Neutrophil (primary cell): Measurements from ENCODE around the gene FBXO4.

Experiments
- H3K27ac ChIP-seq: fragments of 200-600 bp; sonication (generic); 2 replicates; pipeline ENCODE4 v1.5.1; 2016; ENCODE audit warnings: mild to moderate bottlenecking, moderate library complexity
- H3K27me3 ChIP-seq: fragments of 200-600 bp; sonication (generic); 2 replicates; pipeline ENCODE4 v1.6.0; 2016; ENCODE audit warnings: mild to moderate bottlenecking
- H3K36me3 ChIP-seq: fragments of 200-600 bp; sonication (generic); 2 replicates; pipeline ENCODE4 v1.5.1; 2017
- H3K4me1 ChIP-seq, 2 experiments: fragments of 200-600 bp in 1 of 2; sonication (generic) in 1 of 2; 1 replicate in 1 of 2; 2 replicates in 1 of 2; pipeline versions ENCODE4 v1.5.1 to v1.6.1; 2013 to 2016; ENCODE audit warnings: low read depth in 1 of 2, low read length in 1 of 2, mild to moderate bottlenecking in 1 of 2, moderate library complexity in 1 of 2; ENCODE audit not compliant: control insufficient read depth in 1 of 2, insufficient read depth in 1 of 2
- H3K4me3 ChIP-seq, 2 experiments: fragments of 200-600 bp in 1 of 2; sonication (generic) in 1 of 2; 1 replicate in 1 of 2; 2 replicates in 1 of 2; pipeline ENCODE4 v1.5.1; 2013 to 2016; ENCODE audit warnings: low read depth in 1 of 2, low read length in 1 of 2, mild to moderate bottlenecking in 1 of 2, moderate library complexity in 1 of 2
- H3K9me3 ChIP-seq: fragments of 200-600 bp; sonication (generic); 2 replicates; pipeline ENCODE4 v1.5.1; 2016
- CTCF ChIP-seq: fragments of 200-600 bp; sonication (generic); IDR thresholded peaks from 2 replicates; pipeline ENCODE4 v1.5.1; 2016; ENCODE audit warnings: antibody characterized with exemption

Gene FBXO4

GRCh38 chr5:41960481-41960880, 35.4 kb downstream of the FBXO4 start:
- Histone ChIP-seq H3K36me3 (no peaks in the 10 kb centered on the region), H3K4me1 (no peaks in the 10 kb centered on the region), H3K27ac (no peak overlapping the region), H3K27me3 (no peaks in the 10 kb centered on the region), H3K9me3 (no peaks in the 10 kb centered on the region), H3K4me3 (no peak overlapping the region)
- no peak for TF ChIP-seq CTCF

GRCh38 chr5:41961736-41962135, 36.7 kb downstream of the FBXO4 start:
- Histone ChIP-seq H3K4me1 (no peaks in the 10 kb centered on the region), H3K9me3 (no peaks in the 10 kb centered on the region), H3K4me3 (no peak overlapping the region), H3K27ac (no peak overlapping the region), H3K27me3 (no peaks in the 10 kb centered on the region), H3K36me3 (no peaks in the 10 kb centered on the region)
- no peak for TF ChIP-seq CTCF

- Histone ChIP-seq H3K27ac (no peak overlapping the region), H3K9me3 (no peaks in the 10 kb centered on the region), H3K27me3 (no peaks in the 10 kb centered on the region), H3K36me3 (no peaks in the 10 kb centered on the region), H3K4me1 (no peaks in the 10 kb centered on the region), H3K4me3 (no peak overlapping the region)
- TF ChIP-seq CTCF: no peak
These were observed 37.4 kb downstream of the FBXO4 start for GRCh38 chr5:41962491-41962890.

DNA sequence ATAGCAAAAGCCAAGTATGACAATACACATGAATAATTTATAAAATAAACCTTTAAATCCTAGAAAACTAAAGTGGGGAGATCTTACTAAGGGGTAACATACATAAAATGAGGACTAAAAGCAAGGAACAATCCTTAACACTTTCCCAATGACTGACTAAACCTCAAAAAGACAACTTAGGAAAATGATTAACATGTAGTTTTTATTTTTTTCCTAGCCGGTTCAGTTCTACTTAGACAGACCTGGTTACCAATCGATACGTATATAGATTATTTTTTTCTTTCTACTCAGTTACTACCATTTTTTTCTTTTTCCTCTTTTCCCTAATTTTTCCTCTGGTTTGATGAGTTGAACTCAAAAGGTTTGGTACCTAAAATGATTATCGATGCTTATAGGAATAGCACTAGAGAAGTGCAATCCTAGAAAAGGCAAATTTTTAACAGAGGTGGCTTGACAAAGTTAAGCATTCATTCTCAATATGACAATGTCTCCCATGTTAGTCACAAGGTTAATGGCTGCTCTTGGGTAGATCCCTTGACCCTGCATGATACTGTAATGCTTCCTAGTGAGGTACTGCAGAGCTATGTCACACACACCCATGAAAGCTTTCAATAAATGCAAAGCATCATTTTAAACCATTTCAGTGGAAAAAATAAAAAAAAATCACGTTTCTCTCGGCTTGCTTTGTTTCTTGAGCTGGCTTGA, 41.5 kb downstream of the FBXO4 start:
- no peak overlapping the region for H3K27ac ChIP-seq
- no peak for TF ChIP-seq CTCF
- no peaks in the 10 kb centered on the region for H3K9me3 ChIP-seq
- no peaks in the 10 kb centered on the region for H3K27me3 ChIP-seq
- no peak overlapping the region for H3K4me3 ChIP-seq
- no peaks in the 10 kb centered on the region for H3K36me3 ChIP-seq
- no peaks in the 10 kb centered on the region for H3K4me1 ChIP-seq

GRCh38 chr5:41967401-41967800, 42.3 kb downstream of the FBXO4 start:
- no peak overlapping the region for H3K4me3 ChIP-seq
- no peak overlapping the region for H3K27ac ChIP-seq
- H3K27me3 ChIP-seq: no peaks in the 10 kb centered on the region
- H3K9me3 ChIP-seq: no peaks in the 10 kb centered on the region
- no peaks in the 10 kb centered on the region for H3K4me1 ChIP-seq
- no peaks in the 10 kb centered on the region for H3K36me3 ChIP-seq
- no peak for TF ChIP-seq CTCF
